Natural killer cell (primary cell): ENCODE data around the gene PXDC1. TPM values are rescaled to one million over a fixed set of nuclear protein-coding genes. Genes with fewer than 3 reads are reported as not detected.

Experiments
- ATAC-seq, 3 donors: fragments of 150-1000 bp in 2 of 3; fragments of 200-7000 bp in 1 of 3; cut with Tn5 transposase; 1 replicate in 1 of 3; 2 replicates in 2 of 3; pipeline ENCODE4 v1.10.0; 2021; ENCODE audit warnings: mild to moderate bottlenecking in 2 of 3, moderate library complexity in 2 of 3
- DNase-seq, 2 donors: peaks; one replicate each; pipeline versions ENCODE4 v3.0.0 to v3.0.0-alpha.2; 2013 to 2021; ENCODE audit warnings: mixed read lengths in 1 of 2
- H3K27ac ChIP-seq: one replicate; pipeline ENCODE4 v1.5.1; 2013; ENCODE audit warnings: mild to moderate bottlenecking, low read length
- H3K27me3 ChIP-seq: one replicate; pipeline ENCODE4 v1.6.1; 2013; ENCODE audit warnings: low read length; ENCODE audit not compliant: control insufficient read depth, insufficient read depth
- H3K36me3 ChIP-seq: one replicate; pipeline ENCODE4 v1.6.1; 2013; ENCODE audit warnings: low read length; ENCODE audit not compliant: control insufficient read depth, insufficient read depth
- H3K4me1 ChIP-seq: one replicate; pipeline ENCODE4 v1.6.1; 2013; ENCODE audit warnings: low read length; ENCODE audit not compliant: control insufficient read depth, insufficient read depth
- H3K4me3 ChIP-seq: one replicate; pipeline ENCODE4 v1.5.1; 2013; ENCODE audit warnings: low read length
- H3K9me3 ChIP-seq: one replicate; pipeline ENCODE4 v1.6.1; 2013; ENCODE audit warnings: low read length; ENCODE audit not compliant: control insufficient read depth, insufficient read depth
- H3K27ac Mint-ChIP-seq, 2 donors: one replicate each; pipeline ENCODE4 v1.8.0; 2022; ENCODE audit warnings: mild to moderate bottlenecking in 2 of 2, mixed read lengths in 2 of 2, moderate library complexity in 1 of 2
- H3K27me3 Mint-ChIP-seq, 2 donors: one replicate each; pipeline ENCODE4 v1.8.0; 2022; ENCODE audit warnings: low read depth in 2 of 2, mixed read lengths in 2 of 2
- H3K36me3 Mint-ChIP-seq: one replicate; pipeline ENCODE4 v1.8.0; 2022; ENCODE audit warnings: mixed read lengths
- H3K4me1 Mint-ChIP-seq, 2 donors: one replicate each; pipeline ENCODE4 v1.8.0; 2022; ENCODE audit warnings: mixed read lengths in 2 of 2
- H3K4me3 Mint-ChIP-seq: one replicate; pipeline ENCODE4 v1.8.0; 2022; ENCODE audit warnings: mild to moderate bottlenecking, moderate library complexity, mixed read lengths
- H3K9me3 Mint-ChIP-seq, 2 donors: one replicate each; pipeline ENCODE4 v1.8.0; 2022; ENCODE audit warnings: mixed read lengths in 2 of 2
- CTCF ChIP-seq: fragments of 200-600 bp; IDR thresholded peaks from one replicate; pipeline ENCODE4 v1.8.0; 2022; ENCODE audit warnings: antibody characterized with exemption
- WGBS: methylation state at CpG from one replicate; pipeline ENCODE4 v1.1.7; 2013; ENCODE audit warnings: missing lambda C conversion rate; ENCODE audit not compliant: insufficient coverage; 5-methylcytosine and 5-hydroxymethylcytosine counted together
- intact Hi-C: fragments of 100-400 bp; cut with micrococcal nuclease; formaldehyde crosslinking; loops from one replicate; pipeline ENCODE4 v1.14.2; 2022
- total RNA-seq, 4 donors: library from RNA; stranded (reverse); fragments of 120-200 nt in 1 of 4; gene quantifications; one replicate each; pipeline versions ENCODE4 v1.2.3 to v1.2.4, GENCODE V29; 2013 to 2022

The PXDC1 gene
- total RNA-seq, 3 donors from 2014 or later (not counting 1 experiment from before 2014, with no cell fraction given): 0.28 TPM; not detected in 1

- Histone ChIP-seq H3K36me3 (no peaks in the 10 kb centered on the region), H3K27me3 (no peaks in the 10 kb centered on the region), H3K4me3 (no peak overlapping the region), H3K27ac (no peak overlapping the region), H3K4me1 (no peaks in the 10 kb centered on the region), H3K9me3 (no peaks in the 10 kb centered on the region)
- Mint-ChIP-seq H3K27me3 (peaks cover 0 to 7% of the 10 kb centered on the region in 2 donors), H3K36me3 (no peaks in the 10 kb centered on the region), H3K4me3 (no peak overlapping the region), H3K27ac (no peak overlapping the region), H3K9me3 (no peaks in the 10 kb centered on the region), H3K4me1 (no peaks in the 10 kb centered on the region)
- intact Hi-C loops: no loop called here
- TF ChIP-seq CTCF: no peak
- ATAC-seq (no peak), DNase-seq (no peak)
- 82% methylated on average over 8 of the region's 8 CpGs for WGBS
Measured at GRCh38 chr6:3781504-3781903, 30.0 kb upstream of the PXDC1 start.

DNA sequence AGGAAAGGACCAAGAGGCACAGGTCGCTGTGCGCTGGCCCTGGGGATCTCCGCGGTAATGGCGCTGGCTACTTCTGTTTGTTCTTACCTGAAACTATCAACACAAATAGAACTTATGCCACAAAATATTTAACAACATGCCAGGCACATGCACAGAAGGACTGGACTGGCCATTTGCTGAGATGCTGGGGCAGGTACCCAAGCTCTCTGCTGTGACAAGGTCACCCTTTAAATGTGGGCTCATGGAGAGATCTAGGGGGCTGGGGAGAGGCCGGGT, 28.0 kb upstream of the PXDC1 start:
- Histone ChIP-seq H3K4me1 (no peaks in the 10 kb centered on the region), H3K27me3 (no peaks in the 10 kb centered on the region), H3K27ac (no peak overlapping the region), H3K36me3 (no peaks in the 10 kb centered on the region), H3K4me3 (no peak overlapping the region), H3K9me3 (no peaks in the 10 kb centered on the region)
- H3K27me3 Mint-ChIP-seq: peaks cover 0 to 7% of the 10 kb centered on the region in 2 donors
- DNase-seq: no peak
- 94% methylated on average over 6 of the region's 6 CpGs for WGBS
- no peaks in the 10 kb centered on the region for H3K9me3 Mint-ChIP-seq
- intact Hi-C loops: no loop called here
- no peak for TF ChIP-seq CTCF
- ATAC-seq: no peak
- no peaks in the 10 kb centered on the region for H3K4me1 Mint-ChIP-seq
- H3K36me3 Mint-ChIP-seq: no peaks in the 10 kb centered on the region
- no peak overlapping the region for H3K4me3 Mint-ChIP-seq
- H3K27ac Mint-ChIP-seq: no peak overlapping the region

DNA sequence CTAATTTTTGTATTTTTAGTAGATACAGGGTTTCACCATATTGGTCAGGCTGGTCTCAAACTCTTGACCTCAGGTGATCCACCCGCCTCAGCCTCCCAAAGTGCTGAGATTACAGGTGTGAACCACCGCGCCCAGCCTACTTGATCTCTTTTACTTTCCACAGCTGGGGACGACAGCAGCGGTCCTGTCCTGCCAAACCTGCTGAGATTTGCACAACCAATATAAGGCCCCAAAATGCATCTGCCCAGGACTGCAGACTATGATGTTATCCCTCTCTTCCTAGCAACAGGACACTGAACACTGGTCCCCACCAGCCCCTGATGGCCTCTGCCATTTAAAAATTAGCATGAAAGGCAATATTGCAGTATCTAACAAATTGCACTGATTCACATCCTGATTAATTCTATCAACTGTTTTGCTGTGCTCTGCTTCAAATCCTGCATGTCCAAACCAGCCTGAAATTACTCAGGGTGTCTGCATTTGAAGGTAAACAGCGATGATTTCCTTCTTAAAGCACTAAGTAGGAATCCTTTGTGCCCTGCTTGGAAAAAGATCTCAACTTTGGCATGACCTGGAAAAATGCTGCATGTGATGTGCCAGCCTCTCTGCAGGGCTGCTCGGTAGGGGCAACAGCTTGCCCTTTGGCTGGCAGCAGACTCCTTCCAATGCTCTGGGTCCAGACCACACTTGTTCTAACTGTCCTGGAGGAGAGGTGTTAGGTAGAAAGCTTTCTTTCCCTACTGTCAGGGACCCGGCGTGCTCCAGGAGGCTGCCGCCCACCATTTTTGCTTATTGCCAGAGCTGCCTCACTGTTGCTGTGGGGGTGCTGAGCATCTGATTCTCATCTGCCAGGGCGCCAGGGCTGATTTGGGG, 27.4 kb upstream of the PXDC1 start:
- H3K27ac Mint-ChIP-seq: no peak overlapping the region
- ATAC-seq: no peak
- peaks cover 0 to 7% of the 10 kb centered on the region in 2 donors for H3K27me3 Mint-ChIP-seq
- H3K36me3 ChIP-seq: no peaks in the 10 kb centered on the region
- H3K27me3 ChIP-seq: no peaks in the 10 kb centered on the region
- TF ChIP-seq CTCF: no peak
- H3K9me3 Mint-ChIP-seq: no peaks in the 10 kb centered on the region
- no peaks in the 10 kb centered on the region for H3K4me1 ChIP-seq
- H3K4me1 Mint-ChIP-seq: no peaks in the 10 kb centered on the region
- H3K9me3 ChIP-seq: no peaks in the 10 kb centered on the region
- no peak overlapping the region for H3K4me3 Mint-ChIP-seq
- no peak overlapping the region for H3K27ac ChIP-seq
- no peaks in the 10 kb centered on the region for H3K36me3 Mint-ChIP-seq
- 93% methylated on average over 11 of the region's 11 CpGs for WGBS
- intact Hi-C loops: no loop called here
- H3K4me3 ChIP-seq: no peak overlapping the region
- no peak for DNase-seq
